ENCODE data around the gene PANK3.

Gene PANK3

DNA sequence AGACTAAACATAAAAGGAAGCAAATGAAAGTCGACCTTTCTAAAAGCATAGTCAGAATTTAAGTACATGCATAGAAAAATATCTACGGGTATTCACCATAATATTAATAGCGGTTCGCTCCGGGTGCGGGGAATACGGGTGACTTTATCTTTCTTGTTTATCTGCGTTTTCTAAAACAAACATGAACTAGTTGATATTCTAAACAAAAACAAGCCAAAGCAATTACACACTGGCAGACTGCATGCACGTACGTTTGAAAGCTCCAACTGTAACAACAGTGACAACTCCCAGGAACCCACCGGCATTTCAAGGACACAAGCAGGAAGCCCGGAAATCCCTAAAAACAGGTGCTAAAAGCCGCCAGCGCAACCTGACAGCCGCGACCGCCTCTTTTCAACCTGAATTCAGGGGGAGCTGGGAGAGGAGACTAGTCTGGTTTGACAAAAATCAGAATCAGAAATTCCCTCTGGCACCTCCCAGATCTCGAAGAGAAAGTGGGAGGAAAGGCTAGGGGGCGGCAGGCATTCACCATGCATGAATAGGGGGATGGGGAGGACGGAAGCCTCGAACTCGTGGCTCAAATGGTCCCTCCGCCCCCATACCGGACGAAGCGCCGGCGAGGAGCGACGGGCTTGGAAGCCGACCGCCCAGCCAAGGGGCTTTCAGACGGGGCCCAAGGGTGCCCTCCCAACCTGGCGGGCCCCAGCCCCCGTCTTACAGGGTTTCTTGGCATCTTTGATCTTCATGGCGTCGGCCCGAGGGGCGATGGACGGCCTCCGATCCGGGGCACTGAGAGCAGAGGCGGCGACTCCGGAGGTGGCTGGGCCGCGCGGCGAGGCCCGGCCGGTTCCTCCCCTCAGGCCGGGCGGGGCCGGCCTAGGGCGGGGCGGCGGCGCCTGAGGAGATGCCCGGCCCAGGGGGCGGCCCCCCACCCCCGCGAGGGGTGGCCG is at the start of gene PANK3:
PANK3 (minus strand) TSS at position 831 of the 950 bp plus-strand sequence; CDS start at position 746, 85 bp downstream.
- TF ChIP-seq, protein P1, sequence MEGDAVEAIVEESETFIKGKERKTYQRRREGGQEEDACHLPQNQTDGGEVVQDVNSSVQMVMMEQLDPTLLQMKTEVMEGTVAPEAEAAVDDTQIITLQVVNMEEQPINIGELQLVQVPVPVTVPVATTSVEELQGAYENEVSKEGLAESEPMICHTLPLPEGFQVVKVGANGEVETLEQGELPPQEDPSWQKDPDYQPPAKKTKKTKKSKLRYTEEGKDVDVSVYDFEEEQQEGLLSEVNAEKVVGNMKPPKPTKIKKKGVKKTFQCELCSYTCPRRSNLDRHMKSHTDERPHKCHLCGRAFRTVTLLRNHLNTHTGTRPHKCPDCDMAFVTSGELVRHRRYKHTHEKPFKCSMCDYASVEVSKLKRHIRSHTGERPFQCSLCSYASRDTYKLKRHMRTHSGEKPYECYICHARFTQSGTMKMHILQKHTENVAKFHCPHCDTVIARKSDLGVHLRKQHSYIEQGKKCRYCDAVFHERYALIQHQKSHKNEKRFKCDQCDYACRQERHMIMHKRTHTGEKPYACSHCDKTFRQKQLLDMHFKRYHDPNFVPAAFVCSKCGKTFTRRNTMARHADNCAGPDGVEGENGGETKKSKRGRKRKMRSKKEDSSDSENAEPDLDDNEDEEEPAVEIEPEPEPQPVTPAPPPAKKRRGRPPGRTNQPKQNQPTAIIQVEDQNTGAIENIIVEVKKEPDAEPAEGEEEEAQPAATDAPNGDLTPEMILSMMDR (IDR thresholded peaks at IDR 0.05; ENCODE audit: low read depth, low read length, missing control alignments), result no peak
- DNase-seq (ENCODE audit: low read depth), result no peak
- peak within 1 kb of the TSS; percentile 99 for H3K4me3 ChIP-seq (ENCODE audit: low read depth, low read length)

DNA sequence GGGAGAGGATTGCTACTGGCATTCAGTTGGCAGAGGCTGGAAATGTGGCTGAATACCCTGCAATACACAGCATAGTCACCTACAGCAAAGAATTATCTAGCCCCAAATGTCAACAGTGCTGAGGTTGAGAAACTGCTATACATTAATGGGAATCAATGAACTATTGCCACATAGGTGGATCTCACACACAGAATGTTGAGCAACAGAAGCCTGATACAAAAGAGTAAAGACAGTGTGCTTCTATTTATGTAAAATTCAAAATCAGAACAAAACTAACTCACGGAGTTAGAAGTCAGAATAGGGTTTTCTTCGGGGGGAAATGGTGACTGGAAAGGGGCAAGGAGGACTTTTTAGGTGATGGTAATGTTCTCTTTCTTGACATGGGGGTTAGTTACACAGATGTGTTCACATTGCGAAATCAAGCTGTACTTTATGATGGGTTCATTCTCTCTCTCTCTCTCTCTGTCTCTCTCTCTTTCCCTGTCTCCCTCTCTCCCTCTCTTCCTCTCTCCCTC is 45.7 kb upstream of the PANK3 start:
- DNase-seq (ENCODE audit: low read depth), result no peak
- H3K4me3 ChIP-seq (ENCODE audit: low read depth, low read length), result no peak overlapping the region
- TF ChIP-seq, protein P1 (IDR thresholded peaks at IDR 0.05; ENCODE audit: low read depth, low read length, missing control alignments), result no peak

GRCh38 chr5:168620807-168621206 is 41.6 kb upstream of the PANK3 start:
- H3K4me3 ChIP-seq (ENCODE audit: low read depth, low read length), result no peak overlapping the region
- TF ChIP-seq, protein P1 (IDR thresholded peaks at IDR 0.05; ENCODE audit: low read depth, low read length, missing control alignments), result no peak
- DNase-seq (ENCODE audit: low read depth), result no peak

DNA sequence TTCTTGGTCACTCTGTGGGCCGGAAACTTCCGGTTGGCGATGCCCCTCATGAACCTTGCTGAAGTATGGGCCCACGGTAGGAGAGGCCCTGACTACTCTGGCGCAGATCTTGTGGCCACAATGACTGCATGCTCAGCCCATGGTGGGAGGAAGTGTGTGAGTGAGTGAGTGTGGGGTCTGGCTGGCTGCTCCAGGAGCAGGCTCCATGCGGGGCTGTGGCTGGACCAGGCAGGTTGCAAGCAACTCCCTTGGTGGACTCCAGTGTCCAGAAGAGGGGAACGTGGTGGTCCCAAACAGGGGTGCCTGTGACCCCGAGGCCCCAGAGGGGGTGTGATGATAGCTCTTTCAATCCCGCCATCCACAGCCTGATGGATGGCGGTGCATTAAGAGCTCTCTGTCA is 35.5 kb upstream of the PANK3 start:
- TF ChIP-seq, protein P1 (IDR thresholded peaks at IDR 0.05; ENCODE audit: low read depth, low read length, missing control alignments), result no peak
- no peak overlapping the region for H3K4me3 ChIP-seq (ENCODE audit: low read depth, low read length)
- no peak for DNase-seq (ENCODE audit: low read depth)

- DNase-seq (ENCODE audit: low read depth), result no peak
- no peak overlapping the region for H3K4me3 ChIP-seq (ENCODE audit: low read depth, low read length)
- TF ChIP-seq, protein P1 (IDR thresholded peaks at IDR 0.05; ENCODE audit: low read depth, low read length, missing control alignments), result no peak
Observed at GRCh38 chr5:168613996-168614395, 34.8 kb upstream of the PANK3 start.

DNA sequence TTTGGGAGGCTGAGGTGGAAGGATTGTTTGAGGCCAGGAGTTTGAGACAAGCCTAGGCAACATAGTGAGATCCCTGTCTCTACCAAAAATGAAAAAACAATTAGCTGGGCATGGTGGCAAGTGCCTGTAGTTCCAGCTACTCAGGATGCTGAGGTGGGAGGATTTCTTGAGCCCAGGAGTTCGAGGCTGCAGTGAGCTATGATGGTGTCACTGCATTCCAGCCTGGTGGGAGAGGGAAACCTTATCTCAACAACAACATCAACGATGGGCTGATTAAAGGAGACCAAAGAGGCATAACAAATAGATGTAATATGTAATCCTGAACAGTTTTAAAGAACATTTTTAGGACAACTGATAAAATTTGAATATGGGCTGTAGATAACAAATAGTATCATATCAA is 34.2 kb upstream of the PANK3 start:
- H3K4me3 ChIP-seq (ENCODE audit: low read depth, low read length), result no peak overlapping the region
- TF ChIP-seq, protein P1 (IDR thresholded peaks at IDR 0.05; ENCODE audit: low read depth, low read length, missing control alignments), result no peak
- DNase-seq (ENCODE audit: low read depth), result no peak
